Neural cell (in vitro differentiated cells): ENCODE data around the gene ENOX1. TPM values are rescaled to one million over a fixed set of nuclear protein-coding genes. Genes with fewer than 3 reads are reported as not detected.

Experiments used
- H2AFZ ChIP-seq: fragments of 200-600, 300-800 bp; sonication (generic), shearing (Covaris generic); 2 replicates; pipeline ENCODE4 v1.6.0; 2014; ENCODE audit warnings: low read depth, mild to moderate bottlenecking, antibody characterized with exemption, low read length, moderate library complexity
- H3F3A ChIP-seq: fragments of 200-600 bp; shearing (Covaris generic); 2 replicates; pipeline ENCODE4 v1.6.1; 2016; ENCODE audit warnings: mild to moderate bottlenecking, moderate library complexity, mixed read lengths, antibody characterized with exemption, low read length; ENCODE audit not compliant: insufficient read depth, poor library complexity, severe bottlenecking
- H3K27ac ChIP-seq: fragments of 200-600, 300-800 bp; sonication (generic), shearing (Covaris generic); 2 replicates; pipeline ENCODE4 v1.5.1; 2014; ENCODE audit warnings: mild to moderate bottlenecking, low read length, moderate library complexity
- H3K27me3 ChIP-seq: fragments of 300-800, 200-600 bp; sonication (generic), shearing (Covaris generic); 2 replicates; pipeline ENCODE4 v1.6.0; 2014; ENCODE audit warnings: mild to moderate bottlenecking, low read depth, low read length, moderate library complexity; ENCODE audit not compliant: insufficient read depth
- H3K36me3 ChIP-seq: fragments of 300-800, 200-600 bp; sonication (generic), shearing (Covaris generic); 2 replicates; pipeline ENCODE4 v1.5.1; 2014; ENCODE audit warnings: mild to moderate bottlenecking, antibody characterized with exemption, low read length, moderate library complexity; ENCODE audit not compliant: insufficient read depth
- H3K4me2 ChIP-seq: fragments of 300-800, 200-600 bp; sonication (generic), shearing (Covaris generic); 2 replicates; pipeline ENCODE4 v1.6.0; 2014; ENCODE audit warnings: mild to moderate bottlenecking, low read length
- H3K4me3 ChIP-seq: fragments of 300-800, 200-600 bp; sonication (generic), shearing (Covaris generic); 2 replicates; pipeline ENCODE4 v1.5.1; 2014; ENCODE audit warnings: mild to moderate bottlenecking, low read length, moderate library complexity
- H3K79me2 ChIP-seq: fragments of 200-600 bp; shearing (Covaris generic); replicated peaks from 2 replicates; pipeline ENCODE4 v1.6.0; 2014; ENCODE audit warnings: mild to moderate bottlenecking, low read length, moderate library complexity; ENCODE audit not compliant: insufficient read depth
- H3K9ac ChIP-seq: fragments of 300-800, 200-600 bp; sonication (generic), shearing (Covaris generic); 2 replicates; pipeline ENCODE4 v1.6.1; 2016; ENCODE audit warnings: mild to moderate bottlenecking, low read length, mixed read lengths
- H3K9me2 ChIP-seq: fragments of 200-600 bp; shearing (Covaris generic); 2 replicates; pipeline ENCODE4 v1.6.1; 2016; ENCODE audit warnings: mild to moderate bottlenecking, low read length, mixed read lengths; ENCODE audit not compliant: insufficient read depth
- H3K9me3 ChIP-seq: fragments of 200-600, 300-800 bp; sonication (generic), shearing (Covaris generic); 2 replicates; pipeline ENCODE4 v1.6.1; 2016; ENCODE audit warnings: mild to moderate bottlenecking, mixed run types, low read length, moderate library complexity, mixed read lengths
- H4K20me1 ChIP-seq: fragments of 200-600 bp; shearing (Covaris generic); 2 replicates; pipeline ENCODE4 v1.6.1; 2016; ENCODE audit warnings: mild to moderate bottlenecking, mixed run types; ENCODE audit not compliant: insufficient read depth
- CTCF ChIP-seq: fragments of 450-650 bp; IDR thresholded peaks from 2 replicates; pipeline ENCODE4 v1.5.1; 2014; ENCODE audit warnings: antibody characterized with exemption, mild to moderate bottlenecking, moderate library complexity; ENCODE audit not compliant: poor library complexity, severe bottlenecking
- EP300 ChIP-seq: fragments of 450-650 bp; conservative IDR thresholded peaks from 2 replicates; pipeline ENCODE4 v1.6.1; 2014; ENCODE audit warnings: antibody characterized with exemption, mild to moderate bottlenecking, moderate library complexity; ENCODE audit not compliant: poor library complexity, severe bottlenecking
- EZH2 ChIP-seq: fragments of 200-600, 300-800 bp; shearing (Covaris generic), sonication (generic); IDR thresholded peaks from 2 replicates; pipeline ENCODE4 v1.6.1; 2014; ENCODE audit warnings: antibody characterized with exemption, low read length, borderline replicate concordance, mild to moderate bottlenecking; ENCODE audit not compliant: insufficient read depth, poor library complexity, severe bottlenecking
- MXI1 ChIP-seq: fragments of 450-650 bp; conservative IDR thresholded peaks from 2 replicates; pipeline ENCODE4 v1.6.1; 2014; ENCODE audit warnings: antibody characterized with exemption, mild to moderate bottlenecking; ENCODE audit not compliant: poor library complexity, severe bottlenecking
- POLR2AphosphoS5 ChIP-seq: IDR thresholded peaks from 2 replicates; pipeline ENCODE4 v1.6.1; 2012
- RAD21 ChIP-seq: fragments of 450-650 bp; conservative IDR thresholded peaks from 2 replicates; pipeline ENCODE4 v1.6.1; 2014; ENCODE audit warnings: antibody characterized with exemption, mild to moderate bottlenecking, moderate library complexity
- REST ChIP-seq: IDR thresholded peaks from 2 replicates; pipeline ENCODE4 v1.6.1; 2012; ENCODE audit warnings: borderline replicate concordance
- SMC3 ChIP-seq: fragments of 450-650 bp; conservative IDR thresholded peaks from 2 replicates; pipeline ENCODE4 v1.6.1; 2014; ENCODE audit warnings: antibody characterized with exemption, mild to moderate bottlenecking, moderate library complexity; ENCODE audit not compliant: poor library complexity
- TAF1 ChIP-seq: IDR thresholded peaks from 2 replicates; pipeline ENCODE4 v1.6.1; 2012; ENCODE audit warnings: low read depth
- polyA plus RNA-seq: library from polyadenylated mRNA; depleted of rRNA; stranded (reverse); fragments of >200 nt; gene quantifications from 2 replicates; pipeline ENCODE4 v1.2.3, GENCODE V29; 2014

The ENOX1 gene
- polyA plus RNA-seq, 1 donor from 2014 or later: 42.6 TPM

- Histone ChIP-seq H3K9me3 (no peaks in the 10 kb centered on the region), H3K27me3 (no peaks in the 10 kb centered on the region), H4K20me1 (no peaks in the 10 kb centered on the region), H2AFZ (no peak overlapping the region), H3K4me2 (no peak overlapping the region), H3K9ac (no peak overlapping the region), H3K79me2 (no peaks in the 10 kb centered on the region), H3K4me3 (no peak overlapping the region), H3K27ac (no peak overlapping the region), H3F3A (no peaks in the 10 kb centered on the region), H3K36me3 (no peaks in the 10 kb centered on the region), H3K9me2 (no peaks in the 10 kb centered on the region)
- no peak for TF ChIP-seq EZH2
- no peak for TF ChIP-seq POLR2AphosphoS5
- TF ChIP-seq CTCF: no peak
- TF ChIP-seq REST: no peak
- no peak for TF ChIP-seq MXI1
- TF ChIP-seq TAF1: no peak
- no peak for TF ChIP-seq EP300
- TF ChIP-seq SMC3: no peak
- TF ChIP-seq RAD21: no peak
Measured at GRCh38 chr13:43472980-43473379, 313.8 kb downstream of the ENOX1 start.

- Histone ChIP-seq H3K9ac (no peak overlapping the region), H3F3A (no peaks in the 10 kb centered on the region), H3K36me3 (no peaks in the 10 kb centered on the region), H3K9me2 (no peaks in the 10 kb centered on the region), H3K27ac (no peak overlapping the region), H3K27me3 (no peaks in the 10 kb centered on the region), H3K9me3 (no peaks in the 10 kb centered on the region), H4K20me1 (no peaks in the 10 kb centered on the region), H2AFZ (no peak overlapping the region), H3K4me2 (no peak overlapping the region), H3K4me3 (no peak overlapping the region), H3K79me2 (no peaks in the 10 kb centered on the region)
- no peak for TF ChIP-seq CTCF
- no peak for TF ChIP-seq MXI1
- no peak for TF ChIP-seq POLR2AphosphoS5
- TF ChIP-seq RAD21: no peak
- TF ChIP-seq REST: no peak
- no peak for TF ChIP-seq EZH2
- no peak for TF ChIP-seq TAF1
- no peak for TF ChIP-seq EP300
- no peak for TF ChIP-seq SMC3
Measured at GRCh38 chr13:43472339-43472738, 314.4 kb downstream of the ENOX1 start.
